CD4-positive, alpha-beta T cell treated with Interleukin-2 at 100 ng/mL for 4 hours (primary cell): Measurements from ENCODE around the gene SRP14.
"Not testable (repeated sequence)": the region's sequence is repeated elsewhere in the genome, so short reads cannot be mapped to it uniquely, and the experiment has no call there.

Experiments used
- DNase-seq: peaks from one replicate; pipeline ENCODE4 v3.0.0-alpha.2; 2020; ENCODE audit warnings: low spot score

Gene SRP14

DNA sequence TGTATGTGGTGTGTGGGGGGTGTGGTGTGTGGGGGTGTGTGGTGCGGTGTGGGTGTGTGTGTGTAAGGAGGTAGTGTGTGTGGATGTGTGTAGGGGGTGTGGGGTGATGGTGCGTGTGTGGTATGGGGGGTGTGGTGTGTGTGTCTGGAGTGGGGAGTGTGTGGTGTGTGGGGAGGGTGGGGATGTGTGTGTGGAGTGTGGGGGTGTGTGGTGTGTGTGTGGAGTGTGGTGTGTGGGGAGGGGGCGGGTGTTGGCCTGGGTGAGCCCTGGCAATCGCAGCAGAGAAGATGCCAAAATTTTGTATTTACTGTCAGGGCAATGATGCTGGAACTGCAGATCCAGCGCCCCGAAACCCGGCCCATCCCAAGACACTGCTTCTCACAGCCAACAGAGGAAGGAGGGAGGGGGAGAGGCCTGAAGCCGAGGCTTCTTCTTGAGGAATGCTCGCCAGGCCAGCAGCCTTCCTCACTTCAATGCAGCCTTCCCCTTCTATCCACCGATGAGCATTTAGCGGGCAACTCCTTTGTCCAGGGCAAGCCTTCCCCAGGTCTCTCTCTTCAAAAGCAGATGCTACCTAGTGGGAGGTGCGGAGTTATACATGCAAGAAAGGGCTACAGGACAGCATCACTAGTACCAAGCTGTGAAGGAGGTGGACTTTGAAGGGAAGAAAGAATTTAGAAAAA is 11.9 kb upstream of the SRP14 start:
- DNase-seq = no peak

DNA sequence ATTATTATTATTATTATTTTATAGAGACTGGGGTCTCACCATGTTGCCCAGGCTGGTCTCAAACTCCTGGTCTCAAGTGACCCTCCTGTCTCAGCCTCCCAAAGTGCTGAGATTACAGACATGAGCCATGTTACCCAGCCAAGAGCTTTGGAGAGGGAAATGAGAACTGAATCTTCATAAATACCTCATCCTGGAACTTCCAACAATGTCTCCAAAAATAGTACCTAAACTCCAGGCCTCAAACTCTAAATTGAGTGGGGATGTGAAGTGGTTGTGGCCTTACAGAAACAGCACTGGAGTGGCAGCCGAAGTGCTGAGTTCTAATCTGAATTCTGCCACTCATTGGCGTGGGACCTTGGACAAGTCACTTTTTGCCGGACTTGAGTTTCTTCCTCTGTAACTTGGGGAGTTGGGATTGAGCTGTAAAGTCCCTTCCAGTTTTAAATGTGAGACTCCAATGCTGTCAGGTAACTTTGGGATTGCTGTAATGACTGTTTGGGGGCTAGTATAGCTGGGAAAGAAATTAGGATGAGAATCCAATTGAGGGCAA is 10.0 kb upstream of the SRP14 start:
- no peak for DNase-seq

DNA sequence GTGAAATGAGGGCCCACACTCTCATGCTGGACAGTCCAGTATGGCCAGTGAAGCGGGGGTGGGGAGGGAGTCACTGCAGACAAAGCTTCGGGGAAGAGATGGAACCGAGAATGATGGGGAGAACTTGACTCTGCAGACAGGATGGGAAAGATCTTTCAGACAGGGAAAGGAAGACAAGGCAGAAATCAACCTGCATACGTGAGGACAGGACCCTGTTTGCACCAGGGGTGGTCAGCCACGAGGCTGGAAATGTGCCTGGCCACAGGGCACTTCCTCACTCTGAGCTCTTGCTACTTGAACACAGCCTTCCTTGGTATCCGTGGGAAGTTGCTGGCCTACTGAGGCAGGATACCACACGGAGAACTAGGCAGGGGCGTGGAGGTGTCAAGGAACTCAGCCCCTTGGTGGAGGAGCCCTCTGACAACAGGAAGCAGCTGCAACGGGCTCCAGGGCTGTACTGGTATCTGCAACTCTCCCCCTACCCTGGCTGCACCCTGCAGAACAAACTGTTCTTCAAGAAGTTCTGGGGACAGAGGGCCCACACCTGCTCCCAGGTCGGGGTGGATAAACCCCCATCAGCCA is 9.3 kb upstream of the SRP14 start:
- DNase-seq = peak; percentile 27

DNA sequence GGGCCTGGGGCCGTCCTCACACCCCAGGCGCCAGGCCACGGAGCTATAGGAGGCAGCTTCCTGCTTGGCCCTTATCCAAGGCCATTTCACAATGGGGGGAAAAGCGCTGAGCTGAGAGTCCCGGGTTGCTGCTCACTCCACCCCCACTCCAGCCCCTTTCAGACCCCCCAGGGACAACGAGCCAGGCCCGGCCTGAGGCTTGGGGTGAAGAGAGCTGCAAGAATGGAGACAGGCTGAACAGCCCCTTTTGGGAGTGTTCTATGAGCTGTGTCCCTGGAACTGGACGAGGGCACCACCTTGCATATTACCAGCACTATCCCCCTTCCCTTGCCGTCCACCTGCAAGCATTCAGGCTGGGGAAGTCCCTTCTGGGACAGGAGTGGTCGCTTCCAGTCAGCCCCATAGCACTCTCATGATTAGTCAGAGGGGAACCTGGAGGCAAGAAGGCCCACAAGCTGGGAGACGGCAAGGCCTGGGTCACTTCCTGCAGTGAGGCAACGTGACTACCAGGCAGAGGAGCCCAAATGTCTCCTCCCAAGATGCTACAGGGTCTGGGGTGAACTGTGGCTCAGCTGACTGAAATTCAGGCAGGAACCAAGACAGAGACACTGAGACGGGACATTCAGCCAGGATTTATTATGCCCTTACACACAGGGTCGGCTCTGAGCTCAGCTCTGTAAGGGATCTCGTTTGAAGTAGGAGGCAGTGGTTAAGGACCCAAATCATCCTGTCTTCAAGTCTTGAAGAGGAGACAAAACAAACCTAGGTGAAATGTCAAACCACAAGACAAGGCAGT is 8.6 kb upstream of the SRP14 start:
- peak; percentile 70 for DNase-seq

DNA sequence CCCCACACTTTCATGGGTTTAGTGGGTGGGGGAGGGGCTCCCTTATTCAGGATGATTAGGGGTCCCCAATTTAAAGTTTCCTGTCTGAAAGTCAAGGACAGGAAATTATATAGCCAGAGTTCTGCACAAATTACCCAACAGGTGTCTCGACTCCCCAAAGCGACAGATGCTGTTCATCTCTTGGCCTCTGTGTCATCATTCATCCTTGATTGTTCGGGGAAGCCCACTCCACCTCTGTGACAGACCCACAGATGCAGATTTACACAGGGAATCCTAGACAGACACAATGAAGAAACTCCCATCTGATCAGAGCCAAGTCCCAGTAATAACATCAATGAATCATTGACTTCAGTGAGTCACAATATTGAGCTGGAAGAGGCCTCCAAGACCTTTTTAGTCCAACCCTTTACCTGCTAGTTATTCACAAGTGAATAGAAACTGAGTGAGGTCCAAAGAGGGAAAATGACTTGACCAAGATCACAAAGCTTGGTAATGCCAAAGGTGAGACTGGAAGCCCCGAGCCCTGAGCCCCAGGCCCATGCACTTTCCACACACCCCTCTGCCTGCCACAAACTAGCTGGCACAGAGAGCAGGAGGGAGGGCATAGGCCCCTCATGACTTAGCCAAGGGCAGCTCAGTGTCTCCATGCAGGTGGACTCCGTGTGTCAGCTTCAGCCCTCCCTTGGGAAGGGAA is 7.9 kb upstream of the SRP14 start:
- DNase-seq = peak; percentile 20

DNA sequence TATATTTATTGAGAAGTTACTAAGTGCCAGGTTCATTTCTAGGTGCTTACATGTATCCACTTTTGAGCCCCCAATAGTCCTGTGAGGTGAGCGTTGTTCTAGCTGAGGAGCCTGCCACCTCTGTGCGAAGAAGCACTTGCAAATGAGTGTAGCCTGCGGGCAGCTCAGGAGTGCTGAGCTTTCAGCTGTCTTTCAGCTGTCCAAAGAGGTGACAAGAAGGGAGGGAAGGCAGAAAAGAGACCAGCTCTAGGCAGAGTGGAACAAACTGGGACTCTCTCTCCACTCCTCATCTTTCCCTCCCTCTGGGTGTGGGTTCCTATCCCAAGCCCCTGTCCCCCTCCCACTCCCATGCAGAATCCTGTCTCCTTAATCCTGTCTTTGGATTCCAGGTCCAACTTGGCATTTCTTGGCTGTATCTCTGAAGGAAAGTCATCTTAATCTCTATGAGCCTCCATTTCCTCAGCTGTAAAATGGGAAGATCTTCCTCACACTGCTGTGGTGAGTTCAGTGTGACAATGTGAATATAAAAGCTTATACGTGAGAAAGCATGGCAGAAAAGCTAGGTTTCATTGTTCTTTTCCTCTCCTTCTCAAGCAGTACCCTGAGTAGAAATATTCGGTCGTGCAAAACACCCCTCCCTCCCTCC is 6.7 kb upstream of the SRP14 start:
- no peak for DNase-seq

DNA sequence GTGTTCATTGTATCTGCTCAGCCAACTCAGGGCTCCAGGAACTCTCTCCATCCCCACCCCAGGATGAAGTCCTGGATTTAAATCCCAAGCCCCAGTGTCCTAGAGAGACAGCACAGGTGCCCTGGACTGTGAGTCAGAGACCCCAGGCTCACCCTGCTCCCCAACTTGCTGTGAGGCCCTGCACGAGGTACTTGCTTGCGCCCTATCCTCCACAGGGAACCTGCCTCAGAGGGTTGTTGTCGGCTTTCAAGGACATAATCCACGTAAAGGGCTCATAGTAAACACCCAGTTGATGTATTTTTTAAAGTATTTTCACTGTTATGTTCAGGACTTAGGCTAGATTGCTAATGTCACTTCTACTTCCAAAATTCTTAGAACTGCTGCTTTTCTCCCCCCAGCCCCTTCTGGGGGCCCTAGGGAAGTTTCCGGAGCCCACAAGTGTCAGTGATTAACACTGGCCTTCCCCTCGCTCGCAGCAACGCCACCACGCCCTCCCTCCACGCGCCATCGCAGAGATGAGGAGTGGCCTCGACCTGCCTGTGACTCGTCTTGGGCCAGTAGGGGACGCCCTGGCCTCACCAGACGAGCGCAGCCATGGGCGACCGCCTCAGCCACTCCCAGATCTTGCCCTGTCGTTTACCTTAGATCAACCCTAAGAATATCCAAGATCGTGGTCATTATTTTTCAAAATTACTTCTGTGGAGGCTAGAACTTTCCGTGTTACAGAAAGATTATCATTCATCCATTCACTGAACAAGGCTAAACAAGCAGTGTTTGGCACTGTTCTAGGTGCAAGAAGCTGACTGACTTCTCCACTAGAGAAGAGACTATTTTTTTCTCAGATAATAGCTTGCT is 6.0 kb upstream of the SRP14 start:
- peak; percentile 89 for DNase-seq

DNA sequence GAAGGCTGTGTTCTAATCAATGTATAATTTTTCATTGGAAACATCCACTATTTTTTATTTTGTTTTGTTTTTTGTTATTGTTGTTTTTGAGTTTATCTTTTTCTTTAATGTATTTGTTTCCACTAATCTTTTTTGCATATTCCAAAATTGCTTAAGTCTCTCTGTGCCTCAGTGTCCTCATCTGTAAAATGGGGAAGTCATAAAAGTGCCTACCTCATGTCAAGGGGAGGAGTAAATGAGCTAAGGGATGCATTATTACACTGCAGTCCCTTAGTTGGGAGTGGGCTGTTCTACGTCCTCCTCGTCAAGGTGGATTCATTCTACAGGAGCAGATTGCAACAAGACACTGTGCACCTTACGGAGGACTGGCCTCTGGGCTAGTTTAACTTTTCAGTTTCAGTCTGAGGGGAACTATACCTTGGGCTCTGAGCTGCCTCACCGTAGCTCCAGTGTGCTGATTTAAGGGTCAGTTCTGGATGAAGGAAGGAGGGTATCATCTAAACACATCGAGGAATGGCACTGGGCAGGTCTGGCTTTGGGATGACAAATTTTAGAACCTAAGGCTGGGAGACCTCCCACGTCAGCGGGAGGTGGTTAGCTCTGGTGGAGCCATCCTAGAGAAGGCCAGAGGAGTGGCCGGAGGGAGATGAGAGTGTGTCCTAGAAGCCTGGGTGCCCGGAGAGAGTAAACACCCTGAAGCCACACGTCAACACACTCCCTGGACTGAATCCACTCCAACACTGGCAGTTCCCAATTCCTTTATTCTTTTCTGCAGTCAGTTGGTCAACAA is 5.1 kb upstream of the SRP14 start:
- DNase-seq = no peak

DNA sequence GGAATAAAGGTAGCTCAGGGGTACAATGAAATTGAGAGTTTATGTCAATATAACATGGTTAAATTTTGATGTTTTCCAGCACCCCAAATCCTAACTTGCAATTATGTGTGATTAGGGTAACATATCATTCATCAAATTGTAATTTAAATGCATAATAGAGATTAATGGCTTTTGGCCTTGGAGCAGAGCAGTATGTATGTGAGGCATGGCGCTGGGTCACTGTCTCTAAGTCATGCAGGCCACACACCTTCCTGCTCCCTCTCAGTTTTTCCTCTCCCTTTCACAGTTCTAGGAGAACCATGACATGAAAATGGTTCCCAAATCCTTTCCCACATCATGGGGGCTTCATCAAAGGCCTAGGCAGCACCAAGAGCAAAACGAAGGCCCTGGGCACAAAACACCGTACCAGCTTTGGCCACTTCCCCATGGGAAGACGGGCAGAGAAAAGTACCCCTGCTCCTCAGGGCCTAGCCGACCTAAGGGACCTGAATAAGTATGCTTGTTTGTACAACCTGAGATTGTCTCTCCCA is 3.9 kb upstream of the SRP14 start:
- no peak for DNase-seq

DNA sequence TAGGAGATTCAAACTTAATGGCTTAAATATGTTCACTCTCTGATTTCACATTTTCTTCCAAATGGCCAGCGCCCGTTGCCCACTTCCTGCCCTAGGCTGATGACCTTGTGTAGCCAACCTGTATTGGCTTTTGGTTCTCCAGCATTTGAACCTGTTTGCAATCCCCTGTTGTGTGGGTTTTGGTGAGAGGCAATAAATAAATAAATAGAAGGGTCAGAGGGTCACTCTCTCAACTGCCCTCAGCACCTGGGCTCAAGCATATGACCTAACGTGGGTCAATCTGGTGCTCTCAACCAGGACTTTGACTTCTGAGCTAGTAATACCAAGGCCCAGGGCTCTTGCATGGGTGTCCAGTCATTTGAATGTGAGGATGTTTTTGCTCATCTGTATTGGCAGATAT is 1.8 kb upstream of the SRP14 start:
- DNase-seq = no peak

DNA sequence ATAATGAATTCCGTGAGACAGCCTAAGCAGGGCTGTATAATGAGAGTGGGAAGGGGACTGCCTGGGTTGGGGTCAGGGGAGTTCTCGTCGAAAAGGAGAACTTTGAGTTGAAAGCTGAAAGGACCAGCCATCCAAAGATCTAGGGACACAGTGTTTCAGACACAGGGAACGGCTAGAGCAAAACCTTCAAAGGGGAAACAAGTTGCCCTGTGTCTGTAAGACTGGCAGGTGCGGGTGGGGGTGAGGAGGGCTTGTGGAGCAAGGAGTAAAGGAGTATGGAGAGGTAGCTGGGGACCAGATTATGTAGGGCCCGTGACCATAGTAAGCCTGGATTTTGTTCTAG is 1.3 kb upstream of the SRP14 start:
- DNase-seq = no peak

DNA sequence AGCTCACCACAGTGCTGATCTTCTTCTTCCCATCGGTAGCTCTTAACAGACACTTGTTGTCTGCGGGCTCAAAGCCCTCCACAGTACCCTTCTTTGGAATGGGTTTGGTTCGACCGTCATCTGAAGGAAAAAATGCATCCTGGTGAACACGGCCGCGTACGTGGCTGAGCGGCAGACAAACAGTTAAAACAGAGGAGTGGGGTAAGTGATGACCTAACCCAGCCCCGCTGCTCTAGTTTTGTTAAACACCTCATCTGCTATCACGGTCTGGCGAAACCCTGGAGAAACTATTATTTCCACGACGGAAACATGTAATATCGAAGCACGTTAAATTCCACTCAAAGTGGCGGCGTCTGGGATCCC is 725 bp downstream of the SRP14 start:
- no peak for DNase-seq

DNA sequence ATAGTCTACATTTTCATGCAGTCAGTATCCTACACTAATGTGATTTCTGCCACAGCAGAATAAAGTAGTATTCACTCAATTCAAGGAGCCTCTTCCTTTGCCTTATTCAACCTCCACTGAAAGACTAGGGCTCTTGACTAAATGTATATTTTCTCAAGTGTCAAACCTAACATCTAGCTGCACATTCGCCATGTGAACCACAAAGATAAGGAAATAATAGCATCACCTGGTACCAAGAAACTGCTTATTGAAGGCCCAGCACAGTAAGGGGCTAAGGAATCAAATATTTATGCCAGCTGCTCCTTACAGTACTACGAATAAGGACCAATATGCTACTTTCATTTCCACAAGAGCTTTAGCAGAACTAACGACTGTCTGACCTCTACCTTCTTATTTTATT is 1.3 kb downstream of the SRP14 start:
- DNase-seq = no peak

DNA sequence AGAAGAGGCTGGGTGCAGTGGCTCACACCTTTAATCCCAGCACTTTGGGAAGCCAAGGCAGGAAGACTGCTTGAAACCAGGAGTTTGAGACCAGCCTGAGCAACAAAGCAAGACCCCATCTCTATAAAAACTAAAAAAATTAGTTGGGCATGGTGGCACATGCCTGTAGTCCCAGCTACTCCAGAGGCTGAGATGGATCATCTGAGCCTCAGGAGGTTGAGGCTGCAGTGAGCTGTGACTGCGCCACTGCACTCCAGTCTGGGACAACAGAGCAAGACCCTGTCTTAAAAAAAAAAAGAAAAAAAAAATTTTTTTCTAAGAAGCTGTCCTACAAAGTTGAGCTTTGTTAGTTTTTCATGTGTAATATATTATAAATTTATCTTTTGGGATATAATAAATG is 3.8 kb downstream of the SRP14 start:
- DNase-seq = not testable (repeated sequence)

DNA sequence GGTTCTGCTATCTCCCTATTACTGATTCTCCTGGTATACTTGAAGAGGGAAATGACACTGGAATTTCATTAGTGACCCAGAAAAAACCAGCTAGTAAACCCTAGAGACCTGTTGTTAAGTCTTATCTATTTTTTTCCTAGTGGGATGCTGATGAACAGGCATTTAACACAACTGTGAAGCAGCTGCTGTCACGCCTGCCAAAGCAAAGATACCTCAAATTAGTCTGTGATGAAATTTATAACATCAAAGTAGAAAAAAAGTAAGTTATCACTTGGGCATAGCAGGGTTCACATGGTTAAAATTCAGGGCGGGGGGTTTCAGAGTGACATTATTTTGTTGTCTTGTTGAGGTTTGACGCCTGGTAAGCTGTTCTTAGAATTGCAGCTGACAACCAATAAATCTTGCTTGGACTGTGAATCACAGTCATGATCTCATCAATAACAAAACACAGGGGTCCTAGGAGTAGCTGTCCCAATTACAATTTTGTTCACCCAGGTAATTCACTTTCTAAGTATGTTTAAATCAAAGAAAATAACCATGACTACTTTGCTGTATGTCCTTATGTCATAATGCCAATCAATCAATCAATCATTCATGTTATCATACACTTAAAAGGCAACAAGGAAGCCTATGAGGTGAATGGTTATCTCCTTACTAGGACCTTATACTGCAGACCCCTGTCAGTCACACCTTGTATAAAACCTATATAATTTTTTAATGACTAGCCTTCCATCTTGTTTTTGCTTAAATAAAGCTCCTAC is 4.6 kb downstream of the SRP14 start:
- peak; percentile 40 for DNase-seq

DNA sequence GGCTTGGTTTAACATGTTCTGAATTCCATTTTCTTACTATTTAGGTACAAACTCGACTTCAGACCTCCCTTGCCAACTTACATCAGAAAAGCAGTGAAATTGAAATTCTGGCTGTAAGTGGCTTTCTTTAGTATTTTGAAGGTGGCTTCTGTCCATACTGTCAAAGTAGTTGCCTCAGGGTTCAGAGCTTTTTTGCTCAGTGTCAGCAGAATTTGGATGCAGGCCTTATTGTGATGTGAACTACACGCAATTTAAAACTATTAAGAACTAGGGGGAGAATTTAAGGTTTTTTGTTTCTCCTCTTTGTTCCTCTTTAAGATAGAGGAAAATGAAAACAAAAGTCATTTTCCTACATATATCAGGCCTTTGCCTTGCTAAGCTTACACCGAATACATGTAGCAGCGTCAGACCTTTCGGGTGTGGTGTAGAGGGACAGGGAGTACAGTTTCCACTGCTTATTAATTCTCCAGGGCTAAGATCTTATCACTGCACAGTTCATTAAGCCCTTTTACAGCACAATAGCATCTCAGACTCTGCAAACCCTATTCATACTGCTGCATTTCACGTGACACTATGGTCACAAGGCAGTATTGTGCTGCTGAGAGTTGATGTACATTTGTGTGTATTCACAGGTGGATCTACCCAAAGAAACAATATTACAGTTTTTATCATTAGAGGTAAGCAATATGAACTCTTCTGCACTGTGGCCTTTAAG is 6.7 kb downstream of the SRP14 start:
- DNase-seq = no peak

DNA sequence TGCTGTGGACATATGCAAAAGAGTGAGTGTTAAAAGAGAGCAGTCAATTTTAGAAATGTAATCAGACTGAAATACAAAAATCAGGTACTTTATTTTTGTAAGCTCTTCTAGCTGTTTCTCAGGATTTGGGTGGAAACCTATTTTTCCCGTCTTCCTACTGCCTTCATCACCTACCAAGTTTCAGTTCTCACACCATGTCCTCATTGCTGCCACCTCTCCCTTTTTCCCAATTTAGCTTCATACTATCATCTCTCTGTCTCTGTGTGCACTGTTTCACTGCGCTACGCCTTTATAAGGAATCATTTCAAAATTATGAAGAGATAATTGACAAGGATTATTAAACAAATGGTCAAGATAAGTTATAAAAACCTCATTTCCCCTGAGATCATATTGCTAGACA is 7.7 kb downstream of the SRP14 start:
- no peak for DNase-seq

DNA sequence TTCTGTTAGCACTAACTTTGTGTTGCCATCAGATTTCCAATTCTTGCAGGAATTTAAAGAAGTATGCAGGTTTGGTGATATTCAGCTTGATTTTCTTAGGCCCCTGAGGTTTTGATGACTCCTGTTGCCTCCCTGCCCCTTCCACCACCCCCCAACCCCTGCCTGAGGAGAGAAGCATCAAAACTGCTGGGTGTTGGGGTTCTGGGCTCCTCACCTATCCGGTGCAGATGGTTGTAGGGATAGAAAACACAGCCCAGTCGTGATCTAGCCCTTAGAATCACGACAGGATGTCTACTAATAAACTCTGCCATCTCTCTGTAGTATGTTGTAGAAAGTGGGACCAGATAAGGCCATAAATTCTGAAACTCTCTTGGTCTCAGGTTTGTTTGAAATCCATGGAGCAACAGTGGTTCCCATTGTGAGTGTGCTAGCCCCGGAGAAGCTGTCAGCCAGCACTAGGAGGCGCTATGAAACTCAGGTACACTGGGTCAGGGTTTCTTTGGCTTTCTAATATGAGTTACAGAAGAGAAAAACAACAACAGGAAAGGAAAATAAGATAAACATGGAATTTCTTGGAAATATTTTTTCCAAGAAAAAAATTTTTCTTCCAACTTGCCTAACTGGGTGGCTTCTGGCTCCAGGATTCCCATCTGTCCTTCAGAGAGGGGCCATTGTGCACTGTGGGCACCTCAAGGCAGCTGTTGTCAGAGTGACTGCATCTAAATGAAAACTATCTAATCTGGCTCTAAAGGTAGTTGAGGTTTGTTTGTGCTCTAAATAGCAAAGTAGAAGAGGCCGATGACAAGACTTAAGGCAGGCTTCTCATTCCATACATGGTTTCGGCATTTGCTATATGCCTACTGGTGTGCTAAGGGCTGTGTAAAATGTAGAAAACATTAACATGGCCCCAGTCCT is 8.7 kb downstream of the SRP14 start:
- no peak for DNase-seq
